ENCODE results near the gene ZNF865.

DNA sequence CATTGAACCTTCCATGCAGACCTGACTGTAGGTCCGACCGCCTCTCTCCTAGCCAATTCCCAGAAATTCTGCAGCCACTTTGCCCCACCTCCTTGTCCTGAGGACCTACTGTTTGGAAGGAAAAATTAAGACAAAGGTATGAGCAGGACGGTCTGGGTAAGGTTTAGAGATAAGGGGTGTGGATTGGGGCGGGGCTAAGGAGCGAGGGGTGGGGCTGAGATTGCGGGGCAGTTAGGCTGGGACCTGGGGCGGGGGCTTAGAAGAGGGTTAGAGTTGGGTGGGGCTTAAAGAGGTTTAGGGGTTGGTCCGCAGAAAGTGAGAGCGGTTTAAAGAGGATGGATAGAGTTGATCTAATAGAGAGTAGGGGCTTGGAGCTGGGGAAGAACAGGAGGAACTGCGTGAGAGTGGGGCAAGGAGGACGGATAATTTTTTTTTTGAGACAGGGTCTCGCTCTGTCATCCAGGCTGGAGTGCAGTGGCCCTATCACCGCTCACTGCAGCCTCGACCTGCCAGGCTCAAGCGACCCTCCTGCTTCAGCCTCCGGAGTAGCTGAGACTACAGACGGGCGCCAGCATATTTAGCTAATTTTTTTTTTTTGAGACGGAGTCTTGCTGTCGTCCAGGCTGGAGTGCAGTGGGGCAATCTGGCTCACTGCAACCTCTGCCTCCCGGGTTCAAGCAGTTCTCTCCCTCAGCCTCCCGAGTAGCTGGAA lies 1.7 kb upstream of the ZNF865 start:
- TF ChIP-seq SUZ12 (IDR thresholded peaks at IDR 0.05; ENCODE audit: extremely low read depth, insufficient read depth, insufficient read length) (no peak), YY1 (IDR thresholded peaks at IDR 0.05; ENCODE audit: insufficient read depth, insufficient read length) (no peak)

Measured in NT2/D1 (cell line).